Stomach (tissue), 4 donors: Measurements from ENCODE around the gene PLEKHG1.

Experiments
- POLR2A ChIP-seq, 4 donors: fragments of 450-650 bp; IDR thresholded peaks; one replicate each; pipeline ENCODE4 v1.6.1; 2016; ENCODE audit warnings: antibody characterized with exemption in 4 of 4, control low read depth in 2 of 4, mild to moderate bottlenecking in 1 of 4, moderate library complexity in 1 of 4
- TF ChIP-seq, protein P1 (sequence below), 7 experiments: fragments of 450-650 bp in 4 of 7; fragments of 200-600 bp in 3 of 7; sonication (generic) in 3 of 7; IDR thresholded peaks; one replicate each; pipeline ENCODE4 v1.5.1; 2016 to 2019; ENCODE audit warnings: antibody characterized with exemption in 7 of 7, control low read depth in 2 of 7, mild to moderate bottlenecking in 1 of 7

- TF ChIP-seq, protein P1, sequence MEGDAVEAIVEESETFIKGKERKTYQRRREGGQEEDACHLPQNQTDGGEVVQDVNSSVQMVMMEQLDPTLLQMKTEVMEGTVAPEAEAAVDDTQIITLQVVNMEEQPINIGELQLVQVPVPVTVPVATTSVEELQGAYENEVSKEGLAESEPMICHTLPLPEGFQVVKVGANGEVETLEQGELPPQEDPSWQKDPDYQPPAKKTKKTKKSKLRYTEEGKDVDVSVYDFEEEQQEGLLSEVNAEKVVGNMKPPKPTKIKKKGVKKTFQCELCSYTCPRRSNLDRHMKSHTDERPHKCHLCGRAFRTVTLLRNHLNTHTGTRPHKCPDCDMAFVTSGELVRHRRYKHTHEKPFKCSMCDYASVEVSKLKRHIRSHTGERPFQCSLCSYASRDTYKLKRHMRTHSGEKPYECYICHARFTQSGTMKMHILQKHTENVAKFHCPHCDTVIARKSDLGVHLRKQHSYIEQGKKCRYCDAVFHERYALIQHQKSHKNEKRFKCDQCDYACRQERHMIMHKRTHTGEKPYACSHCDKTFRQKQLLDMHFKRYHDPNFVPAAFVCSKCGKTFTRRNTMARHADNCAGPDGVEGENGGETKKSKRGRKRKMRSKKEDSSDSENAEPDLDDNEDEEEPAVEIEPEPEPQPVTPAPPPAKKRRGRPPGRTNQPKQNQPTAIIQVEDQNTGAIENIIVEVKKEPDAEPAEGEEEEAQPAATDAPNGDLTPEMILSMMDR (IDR thresholded peaks at IDR 0.05) = no peak
- no peak for TF ChIP-seq POLR2A (IDR thresholded peaks at IDR 0.05)
Observed at GRCh38 chr6:150647051-150647450, 47.4 kb downstream of the PLEKHG1 start.
